NCI-H2171 treated with DMSO at 0.1 percent for 48 hours (cell line): ENCODE measurements around the gene USP44.
"Not testable (repeated sequence)": the region's sequence is repeated elsewhere in the genome, so short reads cannot be mapped to it uniquely, and the experiment has no call there.

Experiments used
- DNase-seq: peaks from one replicate; lab custom pipeline; 2025; lab: John Stamatoyannopoulos, UW

USP44 gene

DNA sequence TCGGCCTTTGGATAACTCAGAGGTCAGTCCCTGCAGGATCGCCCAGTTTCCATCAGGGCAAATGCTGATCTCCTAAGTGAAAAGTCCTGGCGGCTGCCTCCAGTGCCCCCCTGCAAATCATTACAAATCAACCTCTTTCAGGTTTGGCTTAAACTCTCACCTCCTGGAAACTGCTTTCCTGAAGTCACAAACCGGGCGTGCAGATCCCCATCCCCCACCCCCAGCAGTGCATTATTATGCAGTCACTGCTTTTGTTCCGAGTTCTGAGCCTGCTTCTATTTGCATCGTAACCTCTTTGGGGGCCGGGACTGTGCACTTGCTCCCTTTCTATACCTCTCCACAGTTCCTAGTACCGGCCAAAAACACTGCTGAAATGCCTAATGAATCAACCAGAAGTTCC, at the start of gene USP44:
Gene USP44, minus strand, starts transcription at position 172 of the 400 bp plus-strand sequence. CDS start 17,220 bp downstream, outside the sequence.
- no peak for DNase-seq

DNA sequence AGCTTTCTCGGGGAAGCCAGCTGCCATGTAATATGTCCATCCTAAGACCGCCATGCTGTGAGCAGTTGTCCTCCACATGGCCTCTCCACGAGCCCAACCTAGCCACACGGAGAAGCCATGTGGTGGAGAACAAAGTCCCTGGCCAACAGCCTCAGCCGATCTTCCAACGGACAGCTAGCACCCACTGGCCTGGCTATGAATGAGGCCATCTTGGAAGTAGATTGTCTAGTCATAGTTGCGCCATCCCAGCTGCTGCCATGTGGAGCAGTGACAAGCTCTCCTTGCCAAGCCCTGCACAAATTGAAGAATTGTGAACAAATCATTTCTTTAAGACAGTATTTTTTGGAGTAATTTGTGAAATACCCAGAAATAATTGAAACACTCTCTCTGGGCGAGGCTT, 49.3 kb upstream of the USP44 start:
- no peak for DNase-seq

DNA sequence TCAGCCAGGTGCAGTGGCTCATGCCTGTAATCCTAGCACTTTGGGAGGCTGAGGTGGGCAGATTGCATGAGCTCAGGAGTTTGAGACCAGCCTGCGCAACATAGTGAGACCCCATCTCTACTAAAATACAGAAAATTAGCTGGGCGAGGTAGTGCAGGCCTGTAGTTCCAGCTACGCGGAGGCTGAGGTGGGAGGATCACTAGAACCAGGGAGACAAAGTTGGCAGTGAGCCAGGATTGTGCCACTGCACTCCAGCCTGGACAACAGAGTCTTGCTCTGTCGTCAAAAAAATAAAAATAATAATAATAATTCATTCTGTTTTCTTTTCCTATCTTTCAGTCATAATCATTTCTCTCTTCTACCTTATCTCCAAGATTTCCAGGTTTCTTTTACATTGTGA, 48.6 kb upstream of the USP44 start:
- no peak for DNase-seq

DNA sequence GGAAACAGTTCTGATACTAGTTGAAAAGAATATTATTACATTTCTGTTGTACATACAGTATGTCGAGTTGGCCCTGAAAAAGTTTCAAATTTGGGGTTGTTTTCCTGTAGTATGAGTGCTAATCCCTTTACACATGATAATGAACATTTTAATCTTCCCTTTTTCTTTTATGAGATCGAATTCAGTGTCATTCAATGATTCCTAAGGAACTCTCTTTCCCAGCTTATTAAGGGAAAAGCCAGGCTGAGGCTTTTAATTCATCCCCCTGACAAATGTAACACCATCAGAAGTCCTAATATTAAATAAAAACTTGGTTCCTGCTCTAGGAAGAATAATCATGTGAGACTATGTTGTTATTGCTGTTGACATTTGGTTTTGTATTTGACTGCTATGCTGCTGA, 42.9 kb upstream of the USP44 start:
- no peak for DNase-seq

DNA sequence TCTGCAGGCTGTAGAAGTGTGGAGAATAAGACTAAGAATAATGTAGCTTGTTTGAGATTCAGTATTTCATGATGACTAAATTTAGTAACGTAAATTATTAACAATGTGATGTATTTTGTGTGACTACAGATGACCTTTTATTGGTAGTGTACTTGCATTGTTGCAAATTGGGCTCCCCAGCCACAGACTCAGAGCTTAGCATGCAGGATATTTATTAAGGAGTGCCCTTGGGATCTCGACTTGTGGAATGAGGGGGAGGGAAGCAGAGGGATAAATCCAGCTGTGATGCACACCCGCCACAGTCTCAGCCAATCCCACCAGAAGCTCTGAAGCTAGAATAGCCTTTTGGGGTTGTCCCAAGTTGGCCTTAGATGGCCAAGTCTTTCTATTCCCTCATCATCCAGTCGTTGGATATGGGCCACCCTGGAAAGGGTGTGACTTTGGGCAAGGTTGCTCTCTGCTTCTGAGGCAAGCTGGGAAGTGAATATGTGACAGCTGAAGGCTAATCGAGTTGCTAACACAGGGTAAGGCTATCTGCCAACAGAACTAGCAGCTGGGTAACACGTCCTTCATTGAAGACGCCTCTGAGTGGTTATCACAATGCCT, 42.1 kb upstream of the USP44 start:
- no peak for DNase-seq

DNA sequence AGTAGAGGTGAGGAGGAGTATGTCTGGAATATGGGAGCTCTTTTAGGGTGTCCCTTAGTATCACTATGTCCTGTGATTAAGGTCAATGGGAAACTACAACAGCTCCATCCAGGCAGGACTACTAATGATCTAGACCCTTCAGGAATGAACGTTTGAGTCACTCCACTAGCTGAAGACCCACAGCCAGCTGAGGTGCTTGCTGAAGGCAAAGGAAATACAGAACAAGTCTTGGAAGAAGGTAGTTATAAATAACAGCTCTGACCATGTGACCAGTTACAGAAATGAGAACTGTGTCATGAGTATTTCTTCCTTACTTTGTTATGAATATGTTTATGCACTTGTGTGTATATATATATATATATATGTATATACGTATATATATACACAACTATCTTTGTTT, 40.5 kb upstream of the USP44 start:
- DNase-seq: no peak

DNA sequence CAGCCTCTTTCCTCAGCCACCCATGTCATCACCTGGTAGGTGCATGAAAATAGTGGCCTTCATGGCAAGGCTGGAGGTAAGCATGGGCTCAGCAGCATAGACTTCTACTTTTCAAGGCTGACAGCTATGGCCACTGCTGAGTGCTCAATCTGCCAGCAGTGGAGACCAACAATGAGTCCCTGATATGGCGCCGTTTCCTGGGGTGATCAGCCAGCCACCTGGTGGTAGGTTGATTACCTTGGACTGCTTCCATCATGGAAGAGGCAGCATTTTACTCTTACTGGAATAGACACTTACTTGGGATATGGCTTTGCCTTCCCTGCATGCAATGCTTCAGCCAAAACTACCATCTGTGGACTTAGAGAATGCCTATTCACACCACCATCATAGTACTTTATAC, 39.5 kb upstream of the USP44 start:
- no peak for DNase-seq

DNA sequence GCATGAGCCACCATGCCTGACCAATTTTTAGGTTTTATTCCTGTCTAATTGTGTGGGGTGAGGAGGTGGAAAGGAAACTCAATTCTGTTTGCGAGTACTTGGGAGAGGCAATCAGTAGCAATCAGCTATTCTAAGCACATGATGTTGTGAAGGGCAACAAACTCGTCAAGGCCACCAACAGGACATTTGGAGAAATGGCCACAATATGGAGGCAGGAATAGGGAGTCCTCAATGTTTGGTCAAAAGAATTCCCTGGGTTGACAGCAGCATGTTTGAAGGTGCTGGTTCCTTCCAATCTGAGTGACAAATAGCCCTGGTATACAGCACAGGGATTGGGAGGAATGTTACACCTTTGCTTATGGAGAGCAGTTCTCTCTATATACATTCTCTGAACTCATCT, 32.7 kb upstream of the USP44 start:
- no peak for DNase-seq

DNA sequence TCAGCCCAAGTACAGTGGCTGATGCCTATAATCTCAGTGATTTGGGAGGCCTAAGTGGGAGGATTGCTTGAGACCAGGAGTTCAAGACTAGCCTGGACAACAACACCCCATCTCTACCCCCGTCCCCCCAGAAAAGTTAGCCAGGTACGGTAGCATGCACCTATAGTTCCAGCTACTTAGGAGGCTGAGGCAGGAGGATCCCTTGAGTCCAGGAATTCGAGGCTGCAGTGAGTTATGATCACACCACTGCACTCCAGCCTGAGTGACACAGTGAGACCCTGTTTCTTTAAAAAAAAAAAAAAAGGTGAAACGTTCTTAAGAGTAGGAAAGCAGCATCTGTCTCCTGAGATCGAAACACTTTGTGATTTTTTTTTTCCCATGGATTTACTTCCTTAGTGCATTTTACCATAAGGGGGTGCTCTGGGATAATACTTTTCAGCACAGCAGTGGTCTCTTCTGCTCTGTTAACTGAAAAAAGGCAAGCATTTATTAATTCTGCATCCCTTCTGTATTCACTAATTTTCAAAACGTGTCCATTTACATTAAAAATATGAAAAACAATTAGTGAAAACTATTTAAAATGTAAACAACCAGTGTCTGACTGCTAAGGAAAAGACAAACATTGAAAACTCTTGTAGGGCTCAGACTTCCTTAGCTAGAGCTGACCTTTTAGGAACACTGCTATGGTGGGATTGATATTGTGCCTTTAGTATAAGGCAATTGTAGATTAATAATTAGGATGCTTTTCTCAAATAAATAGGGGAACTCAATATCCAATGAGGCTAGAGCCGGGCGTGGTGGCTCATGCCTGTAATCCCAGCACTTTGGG, 31.2 kb upstream of the USP44 start:
- DNase-seq: peak; percentile 91

DNA sequence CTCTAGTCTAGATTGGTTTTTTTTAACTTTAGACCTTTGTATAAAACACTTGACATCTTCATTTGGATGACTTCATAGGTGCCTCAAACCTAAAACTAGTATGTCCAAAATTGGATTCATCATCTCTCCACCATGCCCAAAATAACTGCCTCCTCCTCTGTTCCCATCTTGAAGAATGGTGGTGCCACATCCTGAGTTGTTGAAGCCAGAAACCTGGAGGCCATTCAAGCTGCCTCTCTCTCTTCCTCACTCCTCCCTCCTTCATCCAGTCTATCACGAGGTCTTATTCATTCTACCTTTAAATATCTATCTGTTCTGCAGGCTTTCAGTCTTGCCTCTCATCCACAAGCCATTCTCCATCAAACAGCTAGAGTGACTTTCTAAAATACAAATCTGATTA, 26.5 kb upstream of the USP44 start:
- no peak for DNase-seq

DNA sequence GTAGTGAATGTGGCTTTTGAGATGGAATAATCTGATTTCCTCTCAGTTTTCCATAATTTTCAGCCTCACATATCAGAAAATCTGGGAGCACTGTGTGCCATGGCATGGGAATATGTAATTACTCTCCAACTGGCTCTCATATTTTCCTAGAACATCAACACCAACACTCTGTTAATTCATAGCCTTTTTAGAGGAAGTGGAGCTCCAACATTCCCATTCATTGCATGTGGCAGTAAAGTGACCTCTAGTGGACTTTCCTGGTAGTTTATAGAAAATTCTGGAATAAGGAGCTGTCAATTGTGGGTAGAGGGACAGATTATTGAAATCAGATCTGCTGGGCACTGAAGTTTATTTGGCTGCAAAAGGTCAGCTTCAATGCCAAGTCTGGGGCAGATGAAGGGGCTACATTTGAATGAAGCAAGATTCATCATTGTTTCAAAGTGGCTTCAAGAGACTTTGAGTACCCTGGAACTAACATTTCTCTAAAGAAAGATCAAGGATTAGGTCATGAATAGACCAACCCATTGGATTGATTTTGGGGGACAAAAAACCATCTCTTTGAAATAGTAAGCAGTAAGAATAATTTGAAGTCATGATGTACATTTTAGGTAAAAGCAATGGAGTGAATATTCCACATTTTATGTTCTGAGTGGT, 23.6 kb upstream of the USP44 start:
- peak; percentile 25 for DNase-seq

DNA sequence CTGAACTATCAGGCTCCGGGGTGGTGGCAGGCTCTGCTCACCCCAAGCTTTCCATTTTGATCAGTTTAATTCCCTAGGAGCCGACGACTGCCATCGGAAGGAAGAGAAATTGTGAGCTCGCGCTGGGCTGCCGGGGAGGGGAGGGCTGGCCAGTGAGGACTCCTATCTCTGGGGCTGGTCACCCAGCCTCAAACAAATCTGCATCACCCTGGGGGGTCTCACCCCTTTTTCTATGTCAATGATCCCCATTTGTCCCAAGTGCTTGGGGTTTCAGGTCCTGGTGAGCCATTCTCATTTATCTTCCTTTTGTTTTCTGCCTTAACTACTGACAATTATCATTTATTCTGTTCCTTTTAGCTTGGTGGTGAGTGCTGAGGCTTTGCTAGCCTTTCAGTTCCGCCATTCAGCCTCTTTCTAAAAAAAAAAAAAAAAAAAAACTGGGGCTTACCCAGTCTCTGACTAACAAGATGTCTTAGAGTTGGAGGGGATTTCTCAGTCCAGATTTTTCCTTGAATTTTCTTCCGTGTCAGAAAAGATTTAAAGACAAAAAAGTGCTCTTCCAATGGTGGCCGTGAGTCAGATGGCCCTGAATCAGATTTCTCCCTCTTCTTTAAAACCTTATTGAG, 22.8 kb upstream of the USP44 start:
- DNase-seq: no peak

DNA sequence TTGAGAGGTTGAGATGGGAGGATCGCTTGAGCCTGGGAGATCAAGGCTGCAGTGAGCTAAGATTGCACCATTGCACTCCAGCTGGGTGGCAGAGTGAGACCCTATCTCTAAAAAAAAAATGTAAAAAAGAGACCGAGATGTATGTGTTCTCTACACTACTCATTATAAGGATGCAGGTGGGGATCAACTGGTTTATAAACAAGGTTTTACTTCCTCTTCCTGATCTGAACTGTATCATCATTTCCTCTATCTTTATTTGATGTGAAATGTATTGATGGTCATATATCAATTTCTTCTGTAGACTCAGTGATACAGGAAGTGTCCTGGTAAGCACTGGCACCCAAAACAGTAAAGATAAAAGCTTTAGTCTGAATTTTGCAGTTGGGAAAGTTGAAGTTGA, 20.1 kb upstream of the USP44 start:
- no peak for DNase-seq

DNA sequence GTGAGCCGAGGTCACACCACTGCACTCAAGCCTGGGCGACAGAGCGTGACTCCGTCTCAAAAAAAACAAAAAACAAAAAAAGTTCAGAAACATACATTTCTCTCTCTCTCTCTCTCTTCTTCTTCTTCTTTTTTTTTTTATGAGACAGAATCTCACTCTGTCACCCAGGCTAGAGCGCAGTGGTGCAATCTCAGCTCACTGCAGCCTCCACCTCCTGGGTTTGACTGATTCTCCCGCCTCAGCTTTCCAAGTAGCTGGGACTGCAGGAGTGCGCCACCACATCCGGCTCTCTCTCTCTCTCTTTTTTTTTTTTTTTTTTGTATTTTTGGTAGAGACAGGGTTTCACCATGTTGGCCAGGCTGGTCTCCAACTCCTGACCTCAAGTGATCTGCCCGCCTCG, 16.8 kb upstream of the USP44 start:
- DNase-seq: not testable (repeated sequence)

DNA sequence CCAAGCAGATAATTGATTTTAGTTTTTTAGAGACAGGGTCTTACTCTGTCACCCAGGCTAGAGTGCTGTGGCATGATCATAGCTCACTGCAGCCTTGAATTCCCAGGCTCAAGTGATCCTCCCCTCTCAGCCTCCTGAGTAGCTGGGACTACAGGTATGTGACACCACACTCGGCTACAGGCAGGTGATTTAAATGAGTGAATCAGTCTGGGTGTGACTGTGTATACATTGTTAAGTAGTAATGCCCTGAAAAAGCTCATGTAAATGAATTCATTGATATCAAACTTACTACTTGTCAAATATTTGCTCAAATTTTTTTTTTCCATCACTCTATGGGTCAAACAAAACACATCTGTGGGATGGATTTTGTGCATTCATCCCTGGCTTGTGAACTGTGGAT, 6.3 kb upstream of the USP44 start:
- DNase-seq: no peak

DNA sequence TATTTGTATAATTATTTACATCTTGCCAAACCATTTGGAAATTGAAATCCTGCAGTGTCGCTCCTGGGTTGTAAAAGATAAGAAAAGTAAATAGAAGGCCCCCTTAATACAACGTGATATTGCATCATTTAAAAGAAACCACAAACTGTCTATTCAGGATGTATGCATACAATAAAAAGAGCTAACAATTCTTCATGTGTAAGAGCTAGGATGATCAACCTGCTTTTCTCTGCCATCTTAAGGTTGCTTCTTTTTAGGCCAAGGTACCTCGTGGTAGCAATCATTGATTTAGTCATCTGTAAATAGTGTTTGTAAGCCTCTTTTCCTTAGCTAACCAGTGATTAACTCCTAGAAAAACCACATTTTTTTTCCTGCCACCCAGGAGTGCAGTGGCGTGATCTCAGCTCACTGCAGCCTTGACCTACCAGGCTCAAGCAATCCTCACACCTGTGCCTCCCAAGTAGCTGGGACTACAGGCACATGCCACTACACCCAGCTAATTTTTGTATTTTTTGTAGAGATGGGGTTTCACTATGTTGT, 3.3 kb upstream of the USP44 start:
- no peak for DNase-seq

DNA sequence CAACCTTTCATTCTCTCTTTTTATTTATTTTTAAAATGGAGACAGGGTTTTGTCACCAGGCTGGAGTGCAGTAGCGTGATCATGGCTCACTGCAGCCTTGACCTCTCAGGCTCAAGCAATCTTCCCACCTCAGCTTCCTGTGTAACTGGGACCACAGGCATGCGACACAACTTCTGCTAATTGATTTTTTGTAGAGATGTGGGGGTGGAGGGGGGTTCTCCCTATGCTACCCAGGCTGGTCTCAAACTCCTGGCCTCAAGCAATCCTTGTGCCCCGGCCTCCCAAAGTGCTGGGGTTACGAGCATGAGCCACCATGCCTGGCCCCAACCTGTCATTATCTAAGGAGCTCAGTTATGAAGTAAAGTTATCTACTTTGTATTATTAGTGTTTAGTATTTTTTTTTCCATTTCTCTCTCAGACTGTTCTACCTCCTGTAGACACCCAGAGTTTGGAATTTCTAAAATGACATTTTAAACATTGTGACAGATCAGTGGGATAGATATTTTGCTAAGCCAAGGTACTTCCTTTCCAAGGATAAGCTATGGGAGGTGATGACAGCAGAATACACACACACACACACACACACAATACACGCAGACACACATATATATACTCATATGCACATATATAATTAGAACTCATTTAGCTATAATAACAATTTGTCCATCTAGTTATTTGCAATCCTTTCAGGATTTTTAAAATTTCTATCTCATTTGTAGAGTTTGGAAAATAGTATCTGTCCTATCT, 2.1 kb upstream of the USP44 start:
- no peak for DNase-seq

DNA sequence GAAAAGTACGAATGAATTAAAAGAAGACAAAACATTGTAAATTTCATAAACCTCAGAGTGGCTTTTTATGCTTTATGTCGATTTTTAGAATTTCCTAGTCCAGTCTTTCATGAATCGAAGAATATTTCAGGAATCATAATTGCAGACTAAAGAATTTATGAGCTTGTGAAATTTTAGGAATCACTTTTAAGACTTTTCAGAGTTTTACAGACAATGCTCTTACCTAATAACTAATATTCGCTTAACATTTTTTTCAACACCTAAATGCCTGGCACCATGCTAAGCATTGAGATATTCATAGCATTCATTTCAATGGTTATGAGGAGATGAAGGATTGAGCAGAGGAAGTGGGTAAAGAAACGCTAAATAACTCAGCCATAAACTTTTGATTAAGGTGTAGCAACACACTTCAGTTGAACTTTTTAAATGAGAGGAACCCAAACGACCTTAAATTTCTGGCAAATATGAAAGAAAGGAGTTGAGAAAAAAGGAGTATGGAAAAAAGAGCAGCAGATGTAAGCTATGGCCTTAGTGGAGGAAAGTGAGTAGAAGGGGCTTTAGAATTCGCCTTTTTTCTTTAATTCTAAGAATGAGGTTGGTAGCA, 739 bp upstream of the USP44 start:
- DNase-seq: no peak

DNA sequence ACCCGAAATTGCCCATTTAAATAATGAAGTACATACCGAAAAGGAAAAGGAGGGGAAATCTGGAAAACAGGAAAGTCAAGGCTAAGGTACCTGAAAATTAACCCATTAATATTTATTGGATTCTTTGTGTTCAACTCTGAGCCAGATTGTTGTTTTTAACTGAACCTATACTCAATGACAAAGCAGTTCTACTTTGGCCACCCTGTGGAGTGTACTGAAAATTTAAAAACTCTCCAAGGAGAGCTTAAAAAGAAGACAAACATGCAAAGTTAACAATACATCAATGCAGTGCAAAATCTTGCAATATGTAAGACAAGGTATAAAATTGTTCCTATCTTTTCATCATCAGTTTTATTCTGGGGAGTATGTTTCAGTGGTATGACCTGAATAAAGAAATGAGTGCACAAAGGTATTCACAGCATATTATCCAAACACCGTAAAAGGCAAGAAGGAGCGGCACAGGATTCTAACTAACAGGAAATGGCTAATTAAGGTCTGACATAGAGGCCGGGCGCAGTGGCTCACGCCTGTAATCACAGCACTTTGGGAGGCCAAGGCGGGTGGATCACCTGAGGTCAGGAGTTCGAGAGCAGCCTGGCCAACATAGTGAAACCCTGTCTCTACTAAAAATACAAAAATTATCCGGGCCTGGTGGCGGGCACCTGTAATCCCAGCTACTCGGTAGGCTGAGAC, 1.7 kb downstream of the USP44 start:
- no peak for DNase-seq

DNA sequence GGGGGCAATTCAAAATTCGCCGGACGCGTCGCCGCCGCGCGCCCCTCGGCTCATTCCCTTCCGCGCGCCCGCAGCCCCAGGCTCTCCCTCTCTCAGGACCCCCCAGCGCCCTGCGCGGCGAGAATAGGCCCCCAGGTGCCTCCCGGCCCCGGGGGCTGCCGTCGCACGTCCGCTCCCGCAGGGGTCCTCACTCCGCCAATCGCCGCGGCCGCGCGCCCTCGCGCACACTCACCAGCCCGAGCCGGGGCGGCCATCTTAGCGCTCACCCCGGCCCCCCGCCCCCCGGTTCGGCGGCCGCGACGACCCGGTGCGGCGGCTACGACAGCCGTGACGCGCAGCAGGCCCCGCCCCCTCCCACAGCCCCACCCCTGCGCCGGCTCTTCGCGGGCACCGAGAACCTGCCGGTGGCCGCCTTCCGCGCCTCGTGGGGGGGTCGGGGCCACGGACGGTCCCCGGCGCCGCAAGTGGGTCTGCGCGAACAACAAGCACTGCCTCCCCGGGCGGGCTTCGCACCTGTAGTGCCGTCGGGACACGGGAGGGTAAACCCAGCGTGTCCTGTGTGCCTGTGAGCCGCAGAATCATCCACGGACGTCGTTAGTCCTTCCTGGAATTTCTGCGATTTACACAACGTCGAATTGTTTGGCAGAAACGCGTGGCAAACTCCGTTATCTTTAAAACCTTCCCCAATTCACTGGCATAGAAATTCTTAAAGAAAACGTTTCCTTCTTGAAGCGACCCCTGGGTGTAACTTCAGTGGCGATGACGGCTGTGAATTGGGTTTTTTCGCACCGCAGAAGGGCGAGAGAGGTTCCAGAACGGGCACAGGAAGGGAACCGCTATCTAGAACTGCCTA, 2.5 kb downstream of the USP44 start:
- peak; percentile 62 for DNase-seq
